Neural cell (in vitro differentiated cells): ENCODE data around the gene KLHL34. TPM values are rescaled to one million over a fixed set of nuclear protein-coding genes. Genes with fewer than 3 reads are reported as not detected.

Experiments
- H2AFZ ChIP-seq: fragments of 200-600, 300-800 bp; sonication (generic), shearing (Covaris generic); 2 replicates; pipeline ENCODE4 v1.6.0; 2014; ENCODE audit warnings: low read depth, mild to moderate bottlenecking, antibody characterized with exemption, low read length, moderate library complexity
- H3F3A ChIP-seq: fragments of 200-600 bp; shearing (Covaris generic); 2 replicates; pipeline ENCODE4 v1.6.1; 2016; ENCODE audit warnings: mild to moderate bottlenecking, moderate library complexity, mixed read lengths, antibody characterized with exemption, low read length; ENCODE audit not compliant: insufficient read depth, poor library complexity, severe bottlenecking
- H3K27ac ChIP-seq: fragments of 200-600, 300-800 bp; sonication (generic), shearing (Covaris generic); 2 replicates; pipeline ENCODE4 v1.5.1; 2014; ENCODE audit warnings: mild to moderate bottlenecking, low read length, moderate library complexity
- H3K27me3 ChIP-seq: fragments of 300-800, 200-600 bp; sonication (generic), shearing (Covaris generic); 2 replicates; pipeline ENCODE4 v1.6.0; 2014; ENCODE audit warnings: mild to moderate bottlenecking, low read depth, low read length, moderate library complexity; ENCODE audit not compliant: insufficient read depth
- H3K36me3 ChIP-seq: fragments of 300-800, 200-600 bp; sonication (generic), shearing (Covaris generic); 2 replicates; pipeline ENCODE4 v1.5.1; 2014; ENCODE audit warnings: mild to moderate bottlenecking, antibody characterized with exemption, low read length, moderate library complexity; ENCODE audit not compliant: insufficient read depth
- H3K4me2 ChIP-seq: fragments of 300-800, 200-600 bp; sonication (generic), shearing (Covaris generic); 2 replicates; pipeline ENCODE4 v1.6.0; 2014; ENCODE audit warnings: mild to moderate bottlenecking, low read length
- H3K4me3 ChIP-seq: fragments of 300-800, 200-600 bp; sonication (generic), shearing (Covaris generic); 2 replicates; pipeline ENCODE4 v1.5.1; 2014; ENCODE audit warnings: mild to moderate bottlenecking, low read length, moderate library complexity
- H3K79me2 ChIP-seq: fragments of 200-600 bp; shearing (Covaris generic); replicated peaks from 2 replicates; pipeline ENCODE4 v1.6.0; 2014; ENCODE audit warnings: mild to moderate bottlenecking, low read length, moderate library complexity; ENCODE audit not compliant: insufficient read depth
- H3K9ac ChIP-seq: fragments of 300-800, 200-600 bp; sonication (generic), shearing (Covaris generic); 2 replicates; pipeline ENCODE4 v1.6.1; 2016; ENCODE audit warnings: mild to moderate bottlenecking, low read length, mixed read lengths
- H3K9me2 ChIP-seq: fragments of 200-600 bp; shearing (Covaris generic); 2 replicates; pipeline ENCODE4 v1.6.1; 2016; ENCODE audit warnings: mild to moderate bottlenecking, low read length, mixed read lengths; ENCODE audit not compliant: insufficient read depth
- H3K9me3 ChIP-seq: fragments of 200-600, 300-800 bp; sonication (generic), shearing (Covaris generic); 2 replicates; pipeline ENCODE4 v1.6.1; 2016; ENCODE audit warnings: mild to moderate bottlenecking, mixed run types, low read length, moderate library complexity, mixed read lengths
- H4K20me1 ChIP-seq: fragments of 200-600 bp; shearing (Covaris generic); 2 replicates; pipeline ENCODE4 v1.6.1; 2016; ENCODE audit warnings: mild to moderate bottlenecking, mixed run types; ENCODE audit not compliant: insufficient read depth
- EP300 ChIP-seq: fragments of 450-650 bp; conservative IDR thresholded peaks from 2 replicates; pipeline ENCODE4 v1.6.1; 2014; ENCODE audit warnings: antibody characterized with exemption, mild to moderate bottlenecking, moderate library complexity; ENCODE audit not compliant: poor library complexity, severe bottlenecking
- EZH2 ChIP-seq: fragments of 200-600, 300-800 bp; shearing (Covaris generic), sonication (generic); IDR thresholded peaks from 2 replicates; pipeline ENCODE4 v1.6.1; 2014; ENCODE audit warnings: antibody characterized with exemption, low read length, borderline replicate concordance, mild to moderate bottlenecking; ENCODE audit not compliant: insufficient read depth, poor library complexity, severe bottlenecking
- MXI1 ChIP-seq: fragments of 450-650 bp; conservative IDR thresholded peaks from 2 replicates; pipeline ENCODE4 v1.6.1; 2014; ENCODE audit warnings: antibody characterized with exemption, mild to moderate bottlenecking; ENCODE audit not compliant: poor library complexity, severe bottlenecking
- POLR2AphosphoS5 ChIP-seq: IDR thresholded peaks from 2 replicates; pipeline ENCODE4 v1.6.1; 2012
- RAD21 ChIP-seq: fragments of 450-650 bp; conservative IDR thresholded peaks from 2 replicates; pipeline ENCODE4 v1.6.1; 2014; ENCODE audit warnings: antibody characterized with exemption, mild to moderate bottlenecking, moderate library complexity
- SMC3 ChIP-seq: fragments of 450-650 bp; conservative IDR thresholded peaks from 2 replicates; pipeline ENCODE4 v1.6.1; 2014; ENCODE audit warnings: antibody characterized with exemption, mild to moderate bottlenecking, moderate library complexity; ENCODE audit not compliant: poor library complexity
- TAF1 ChIP-seq: IDR thresholded peaks from 2 replicates; pipeline ENCODE4 v1.6.1; 2012; ENCODE audit warnings: low read depth
- polyA plus RNA-seq: library from polyadenylated mRNA; depleted of rRNA; stranded (reverse); fragments of >200 nt; gene quantifications from 2 replicates; pipeline ENCODE4 v1.2.3, GENCODE V29; 2014
- TF ChIP-seq, protein P1 (sequence below): IDR thresholded peaks from 2 replicates; pipeline ENCODE4 v1.6.1; 2012; ENCODE audit warnings: borderline replicate concordance
- TF ChIP-seq, protein P2 (sequence below): fragments of 450-650 bp; IDR thresholded peaks from 2 replicates; pipeline ENCODE4 v1.5.1; 2014; ENCODE audit warnings: antibody characterized with exemption, mild to moderate bottlenecking, moderate library complexity; ENCODE audit not compliant: poor library complexity, severe bottlenecking

Gene KLHL34
- polyA plus RNA-seq, 1 donor from 2014 or later, result not detected

DNA sequence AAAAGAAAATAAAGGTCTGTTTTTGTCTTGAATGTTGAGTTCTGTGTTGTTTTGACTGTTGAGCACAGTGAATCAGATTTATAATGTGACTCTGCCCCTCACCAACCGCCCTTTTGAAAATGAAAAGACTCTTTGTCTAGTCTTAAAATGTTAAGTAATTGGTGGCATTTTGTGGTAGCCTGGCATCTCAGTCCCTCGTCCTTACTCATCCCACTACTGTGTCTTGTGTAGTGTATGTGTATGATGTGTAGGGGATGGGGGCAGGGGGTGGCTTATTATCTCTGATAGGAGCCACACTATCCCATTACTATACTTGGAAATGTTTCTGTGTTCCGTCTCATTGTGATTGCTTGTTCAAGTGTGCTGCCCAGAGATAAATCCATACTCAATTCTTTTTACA lies 12.2 kb downstream of the KLHL34 start:
- H3K9me3 ChIP-seq, result no peaks in the 10 kb centered on the region
- no peaks in the 10 kb centered on the region for H3F3A ChIP-seq
- no peaks in the 10 kb centered on the region for H3K36me3 ChIP-seq
- H3K4me2 ChIP-seq, result no peak overlapping the region
- no peak overlapping the region for H3K4me3 ChIP-seq
- no peak overlapping the region for H2AFZ ChIP-seq
- no peak overlapping the region for H3K9ac ChIP-seq
- H3K9me2 ChIP-seq, result no peaks in the 10 kb centered on the region
- H3K27ac ChIP-seq, result peak overlapping the region; percentile 39
- TF ChIP-seq RAD21 (no peak), POLR2AphosphoS5 (peak; percentile 30), EP300 (peak; percentile 35)
- H3K27me3 ChIP-seq, result no peaks in the 10 kb centered on the region
- no peaks in the 10 kb centered on the region for H4K20me1 ChIP-seq
- no peaks in the 10 kb centered on the region for H3K79me2 ChIP-seq

DNA sequence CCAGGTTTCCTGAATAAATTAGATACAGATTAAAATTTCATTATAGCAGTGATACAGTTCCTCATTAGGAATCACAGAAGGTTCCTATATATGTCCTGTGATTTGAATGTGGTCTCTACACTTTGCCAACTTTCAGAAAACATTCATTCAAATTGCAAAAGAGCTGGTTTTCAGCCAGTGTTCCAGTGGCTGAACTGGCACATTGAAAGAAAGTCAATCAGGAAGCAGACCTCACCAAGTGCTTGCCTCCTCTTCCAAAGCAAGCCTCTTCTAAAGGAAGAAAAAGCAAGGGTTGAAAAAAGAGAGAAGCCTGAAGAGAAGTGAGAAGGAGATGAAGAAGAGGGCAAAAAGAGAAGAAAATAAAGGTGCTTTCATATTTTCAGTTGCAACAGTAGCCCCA lies 12.7 kb downstream of the KLHL34 start:
- no peak for TF ChIP-seq RAD21
- H3K79me2 ChIP-seq, result no peaks in the 10 kb centered on the region
- no peak overlapping the region for H3K4me3 ChIP-seq
- peak overlapping the region; percentile 39 for H3K27ac ChIP-seq
- H3K9me3 ChIP-seq, result no peaks in the 10 kb centered on the region
- H3K27me3 ChIP-seq, result no peaks in the 10 kb centered on the region
- H3F3A ChIP-seq, result no peaks in the 10 kb centered on the region
- no peak overlapping the region for H3K4me2 ChIP-seq
- H2AFZ ChIP-seq, result no peak overlapping the region
- H3K9me2 ChIP-seq, result no peaks in the 10 kb centered on the region
- H4K20me1 ChIP-seq, result no peaks in the 10 kb centered on the region
- H3K36me3 ChIP-seq, result no peaks in the 10 kb centered on the region
- no peak overlapping the region for H3K9ac ChIP-seq

DNA sequence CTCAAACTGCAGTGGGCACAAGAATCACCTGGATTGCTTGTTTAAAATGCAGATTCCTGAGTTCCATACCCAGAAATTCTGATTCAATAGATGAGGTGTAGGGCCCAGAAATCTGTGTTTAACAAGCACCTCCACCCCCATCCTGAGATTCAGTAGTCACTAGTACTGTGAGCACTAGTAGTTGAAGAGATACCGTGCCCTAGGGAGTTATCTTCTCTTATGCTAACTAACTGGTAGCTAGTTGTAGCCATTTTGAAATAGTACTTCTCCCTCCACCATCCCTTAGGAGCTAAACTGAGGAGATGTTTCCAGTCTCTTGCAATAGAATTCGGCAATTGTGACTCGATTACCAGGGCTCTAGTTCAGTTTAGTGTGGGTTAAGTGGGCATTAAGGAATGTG lies 18.4 kb downstream of the KLHL34 start:
- no peak overlapping the region for H2AFZ ChIP-seq
- H3K9ac ChIP-seq, result no peak overlapping the region
- no peaks in the 10 kb centered on the region for H3K36me3 ChIP-seq
- H4K20me1 ChIP-seq, result no peaks in the 10 kb centered on the region
- H3K79me2 ChIP-seq, result no peaks in the 10 kb centered on the region
- H3K27ac ChIP-seq, result no peak overlapping the region
- H3K4me3 ChIP-seq, result no peak overlapping the region
- no peaks in the 10 kb centered on the region for H3K9me2 ChIP-seq
- H3K27me3 ChIP-seq, result no peaks in the 10 kb centered on the region
- H3K4me2 ChIP-seq, result no peak overlapping the region
- H3K9me3 ChIP-seq, result no peaks in the 10 kb centered on the region
- TF ChIP-seq, protein P1, sequence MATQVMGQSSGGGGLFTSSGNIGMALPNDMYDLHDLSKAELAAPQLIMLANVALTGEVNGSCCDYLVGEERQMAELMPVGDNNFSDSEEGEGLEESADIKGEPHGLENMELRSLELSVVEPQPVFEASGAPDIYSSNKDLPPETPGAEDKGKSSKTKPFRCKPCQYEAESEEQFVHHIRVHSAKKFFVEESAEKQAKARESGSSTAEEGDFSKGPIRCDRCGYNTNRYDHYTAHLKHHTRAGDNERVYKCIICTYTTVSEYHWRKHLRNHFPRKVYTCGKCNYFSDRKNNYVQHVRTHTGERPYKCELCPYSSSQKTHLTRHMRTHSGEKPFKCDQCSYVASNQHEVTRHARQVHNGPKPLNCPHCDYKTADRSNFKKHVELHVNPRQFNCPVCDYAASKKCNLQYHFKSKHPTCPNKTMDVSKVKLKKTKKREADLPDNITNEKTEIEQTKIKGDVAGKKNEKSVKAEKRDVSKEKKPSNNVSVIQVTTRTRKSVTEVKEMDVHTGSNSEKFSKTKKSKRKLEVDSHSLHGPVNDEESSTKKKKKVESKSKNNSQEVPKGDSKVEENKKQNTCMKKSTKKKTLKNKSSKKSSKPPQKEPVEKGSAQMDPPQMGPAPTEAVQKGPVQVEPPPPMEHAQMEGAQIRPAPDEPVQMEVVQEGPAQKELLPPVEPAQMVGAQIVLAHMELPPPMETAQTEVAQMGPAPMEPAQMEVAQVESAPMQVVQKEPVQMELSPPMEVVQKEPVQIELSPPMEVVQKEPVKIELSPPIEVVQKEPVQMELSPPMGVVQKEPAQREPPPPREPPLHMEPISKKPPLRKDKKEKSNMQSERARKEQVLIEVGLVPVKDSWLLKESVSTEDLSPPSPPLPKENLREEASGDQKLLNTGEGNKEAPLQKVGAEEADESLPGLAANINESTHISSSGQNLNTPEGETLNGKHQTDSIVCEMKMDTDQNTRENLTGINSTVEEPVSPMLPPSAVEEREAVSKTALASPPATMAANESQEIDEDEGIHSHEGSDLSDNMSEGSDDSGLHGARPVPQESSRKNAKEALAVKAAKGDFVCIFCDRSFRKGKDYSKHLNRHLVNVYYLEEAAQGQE, result no peak
- TF ChIP-seq RAD21 (no peak), POLR2AphosphoS5 (no peak), SMC3 (no peak), EP300 (no peak), TAF1 (no peak), EZH2 (no peak), MXI1 (no peak)
- TF ChIP-seq, protein P2, sequence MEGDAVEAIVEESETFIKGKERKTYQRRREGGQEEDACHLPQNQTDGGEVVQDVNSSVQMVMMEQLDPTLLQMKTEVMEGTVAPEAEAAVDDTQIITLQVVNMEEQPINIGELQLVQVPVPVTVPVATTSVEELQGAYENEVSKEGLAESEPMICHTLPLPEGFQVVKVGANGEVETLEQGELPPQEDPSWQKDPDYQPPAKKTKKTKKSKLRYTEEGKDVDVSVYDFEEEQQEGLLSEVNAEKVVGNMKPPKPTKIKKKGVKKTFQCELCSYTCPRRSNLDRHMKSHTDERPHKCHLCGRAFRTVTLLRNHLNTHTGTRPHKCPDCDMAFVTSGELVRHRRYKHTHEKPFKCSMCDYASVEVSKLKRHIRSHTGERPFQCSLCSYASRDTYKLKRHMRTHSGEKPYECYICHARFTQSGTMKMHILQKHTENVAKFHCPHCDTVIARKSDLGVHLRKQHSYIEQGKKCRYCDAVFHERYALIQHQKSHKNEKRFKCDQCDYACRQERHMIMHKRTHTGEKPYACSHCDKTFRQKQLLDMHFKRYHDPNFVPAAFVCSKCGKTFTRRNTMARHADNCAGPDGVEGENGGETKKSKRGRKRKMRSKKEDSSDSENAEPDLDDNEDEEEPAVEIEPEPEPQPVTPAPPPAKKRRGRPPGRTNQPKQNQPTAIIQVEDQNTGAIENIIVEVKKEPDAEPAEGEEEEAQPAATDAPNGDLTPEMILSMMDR, result no peak
- no peaks in the 10 kb centered on the region for H3F3A ChIP-seq
